Effector memory CD4-positive, alpha-beta T cell (primary cell): ENCODE measurements around the gene BTNL2.

Source experiments
- DNase-seq, 3 donors: peaks; one replicate each; pipeline ENCODE4 v3.0.0-alpha.2; 2020
- H3K27ac ChIP-seq: 2 replicates; pipeline ENCODE4 v1.7.0; 2013; ENCODE audit warnings: mild to moderate bottlenecking, low read length, moderate library complexity; ENCODE audit not compliant: insufficient read depth, poor library complexity, severe bottlenecking
- H3K27me3 ChIP-seq: replicated peaks from 2 replicates; pipeline ENCODE4 v1.7.0; 2013; ENCODE audit warnings: mild to moderate bottlenecking, low read length; ENCODE audit not compliant: insufficient read depth, control insufficient read depth, poor library complexity, severe bottlenecking
- H3K36me3 ChIP-seq: 2 replicates; pipeline ENCODE4 v1.7.0; 2013; ENCODE audit warnings: mild to moderate bottlenecking, low read length, moderate library complexity; ENCODE audit not compliant: control insufficient read depth, insufficient read depth
- H3K4me1 ChIP-seq: 2 replicates; pipeline ENCODE4 v1.7.0; 2013; ENCODE audit warnings: low read length, mild to moderate bottlenecking; ENCODE audit not compliant: control insufficient read depth, insufficient read depth, poor library complexity, severe bottlenecking
- H3K4me3 ChIP-seq: 2 replicates; pipeline ENCODE4 v1.7.0; 2013; ENCODE audit warnings: low read length, low read depth, mild to moderate bottlenecking; ENCODE audit not compliant: insufficient read depth, poor library complexity, severe bottlenecking
- H3K9me3 ChIP-seq: 2 replicates; pipeline ENCODE4 v1.7.0; 2013; ENCODE audit warnings: mild to moderate bottlenecking, low read length, moderate library complexity; ENCODE audit not compliant: control insufficient read depth
- total RNA-seq, 3 donors: gene quantifications; one replicate each; lab custom pipeline; 2026; lab: John Stamatoyannopoulos, UW

The BTNL2 gene
- 0 reads per million in 3 donors for total RNA-seq

- no peak for DNase-seq
These were observed at the start of gene BTNL2 for GRCh38 chr6:32406857-32407256. Gene BTNL2, minus strand, starts transcription at chr6:32407181. Its CDS starts 58 bp downstream, at chr6:32407123.

GRCh38 chr6:32449088-32449736, 42.2 kb upstream of the BTNL2 start:
- Histone ChIP-seq H3K27me3 (no peaks in the 10 kb centered on the region), H3K4me1 (no peaks in the 10 kb centered on the region), H3K27ac (no peak overlapping the region), H3K4me3 (no peak overlapping the region), H3K36me3 (no peaks in the 10 kb centered on the region), H3K9me3 (no peaks in the 10 kb centered on the region)
- DNase-seq, result no peak

More at GRCh38 chr6:32406857-32407256, at the start of gene BTNL2:
- no peaks in the 10 kb centered on the region for H3K36me3 ChIP-seq
- H3K4me3 ChIP-seq, result no peak within 1 kb of the TSS
- H3K9me3 ChIP-seq, result no peaks in the 10 kb centered on the region
- H3K27me3 ChIP-seq, result peaks cover 3% of the 10 kb centered on the region
- no peak within 1 kb of the TSS for H3K27ac ChIP-seq
- no peaks in the 10 kb centered on the region for H3K4me1 ChIP-seq

GRCh38 chr6:32447932-32448331, 41.0 kb upstream of the BTNL2 start:
- H3K36me3 ChIP-seq, result no peaks in the 10 kb centered on the region
- no peaks in the 10 kb centered on the region for H3K27me3 ChIP-seq
- no peak overlapping the region for H3K4me3 ChIP-seq
- no peak overlapping the region for H3K27ac ChIP-seq
- no peak for DNase-seq
- no peaks in the 10 kb centered on the region for H3K4me1 ChIP-seq
- H3K9me3 ChIP-seq, result no peaks in the 10 kb centered on the region

GRCh38 chr6:32445321-32445854, 38.4 kb upstream of the BTNL2 start:
- no peaks in the 10 kb centered on the region for H3K9me3 ChIP-seq
- H3K4me3 ChIP-seq, result no peak overlapping the region
- H3K27me3 ChIP-seq, result no peaks in the 10 kb centered on the region
- no peaks in the 10 kb centered on the region for H3K4me1 ChIP-seq
- DNase-seq, result no peak
- H3K27ac ChIP-seq, result no peak overlapping the region
- no peaks in the 10 kb centered on the region for H3K36me3 ChIP-seq

- no peaks in the 10 kb centered on the region for H3K4me1 ChIP-seq
- no peaks in the 10 kb centered on the region for H3K27me3 ChIP-seq
- no peaks in the 10 kb centered on the region for H3K9me3 ChIP-seq
- no peak overlapping the region for H3K4me3 ChIP-seq
- no peak overlapping the region for H3K27ac ChIP-seq
- DNase-seq, result no peak
- no peaks in the 10 kb centered on the region for H3K36me3 ChIP-seq
These were observed 37.5 kb upstream of the BTNL2 start for GRCh38 chr6:32444433-32444832.

GRCh38 chr6:32442977-32443552, 36.1 kb upstream of the BTNL2 start:
- Histone ChIP-seq H3K4me3 (no peak overlapping the region), H3K27me3 (no peaks in the 10 kb centered on the region), H3K27ac (no peak overlapping the region), H3K36me3 (no peaks in the 10 kb centered on the region), H3K4me1 (no peaks in the 10 kb centered on the region), H3K9me3 (no peaks in the 10 kb centered on the region)
- DNase-seq, result no peak

GRCh38 chr6:32442243-32442667, 35.3 kb upstream of the BTNL2 start:
- no peak overlapping the region for H3K4me3 ChIP-seq
- DNase-seq, result no peak
- H3K9me3 ChIP-seq, result no peaks in the 10 kb centered on the region
- H3K36me3 ChIP-seq, result no peaks in the 10 kb centered on the region
- no peaks in the 10 kb centered on the region for H3K27me3 ChIP-seq
- H3K4me1 ChIP-seq, result no peaks in the 10 kb centered on the region
- H3K27ac ChIP-seq, result no peak overlapping the region

GRCh38 chr6:32439602-32440214, 32.7 kb upstream of the BTNL2 start, which contains the start of gene HLA-DRA:
Gene HLA-DRA, plus strand, starts transcription at chr6:32439887. Its CDS starts 64 bp downstream, at chr6:32439951.
- Histone ChIP-seq H3K36me3 (no peaks in the 10 kb centered on the region), H3K27ac (no peak within 1 kb of the TSS), H3K27me3 (no peaks in the 10 kb centered on the region), H3K4me3 (peak within 1 kb of the TSS; percentile 33), H3K4me1 (no peaks in the 10 kb centered on the region), H3K9me3 (no peaks in the 10 kb centered on the region)
- peak in 1 of 3 donors; percentile 30 for DNase-seq

GRCh38 chr6:32439139-32439538, 32.2 kb upstream of the BTNL2 start:
- no peak overlapping the region for H3K27ac ChIP-seq
- no peaks in the 10 kb centered on the region for H3K4me1 ChIP-seq
- no peak overlapping the region for H3K4me3 ChIP-seq
- no peaks in the 10 kb centered on the region for H3K27me3 ChIP-seq
- H3K9me3 ChIP-seq, result no peaks in the 10 kb centered on the region
- no peak for DNase-seq
- H3K36me3 ChIP-seq, result no peaks in the 10 kb centered on the region
